Endometrial microvascular endothelial cells (primary cell): ENCODE results near the gene SLC41A2. TPM values are rescaled to one million over a fixed set of nuclear protein-coding genes. Genes with fewer than 3 reads are reported as not detected.
"Not testable (repeated sequence)": the region's sequence is repeated elsewhere in the genome, so short reads cannot be mapped to it uniquely, and the experiment has no call there.

Experiments
- in situ Hi-C: cut with HindIII; loops from 2 replicates; pipeline ENCODE4 v1.10.0; 2017; ENCODE audit warnings: low sequenced_read_pairs, low pct_unique_long_range_greater_than_20kb; ENCODE audit errors: inconsistent ontology term
- total RNA-seq: library from RNA; depleted of rRNA; stranded (reverse); fragments of >200 nt; gene quantifications from one replicate; pipeline ENCODE4 v1.2.3, GENCODE V29; 2015; ENCODE audit errors: inconsistent ontology term

The SLC41A2 gene, protein sequence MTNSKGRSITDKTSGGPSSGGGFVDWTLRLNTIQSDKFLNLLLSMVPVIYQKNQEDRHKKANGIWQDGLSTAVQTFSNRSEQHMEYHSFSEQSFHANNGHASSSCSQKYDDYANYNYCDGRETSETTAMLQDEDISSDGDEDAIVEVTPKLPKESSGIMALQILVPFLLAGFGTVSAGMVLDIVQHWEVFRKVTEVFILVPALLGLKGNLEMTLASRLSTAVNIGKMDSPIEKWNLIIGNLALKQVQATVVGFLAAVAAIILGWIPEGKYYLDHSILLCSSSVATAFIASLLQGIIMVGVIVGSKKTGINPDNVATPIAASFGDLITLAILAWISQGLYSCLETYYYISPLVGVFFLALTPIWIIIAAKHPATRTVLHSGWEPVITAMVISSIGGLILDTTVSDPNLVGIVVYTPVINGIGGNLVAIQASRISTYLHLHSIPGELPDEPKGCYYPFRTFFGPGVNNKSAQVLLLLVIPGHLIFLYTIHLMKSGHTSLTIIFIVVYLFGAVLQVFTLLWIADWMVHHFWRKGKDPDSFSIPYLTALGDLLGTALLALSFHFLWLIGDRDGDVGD
- 12.5 TPM for total RNA-seq

DNA sequence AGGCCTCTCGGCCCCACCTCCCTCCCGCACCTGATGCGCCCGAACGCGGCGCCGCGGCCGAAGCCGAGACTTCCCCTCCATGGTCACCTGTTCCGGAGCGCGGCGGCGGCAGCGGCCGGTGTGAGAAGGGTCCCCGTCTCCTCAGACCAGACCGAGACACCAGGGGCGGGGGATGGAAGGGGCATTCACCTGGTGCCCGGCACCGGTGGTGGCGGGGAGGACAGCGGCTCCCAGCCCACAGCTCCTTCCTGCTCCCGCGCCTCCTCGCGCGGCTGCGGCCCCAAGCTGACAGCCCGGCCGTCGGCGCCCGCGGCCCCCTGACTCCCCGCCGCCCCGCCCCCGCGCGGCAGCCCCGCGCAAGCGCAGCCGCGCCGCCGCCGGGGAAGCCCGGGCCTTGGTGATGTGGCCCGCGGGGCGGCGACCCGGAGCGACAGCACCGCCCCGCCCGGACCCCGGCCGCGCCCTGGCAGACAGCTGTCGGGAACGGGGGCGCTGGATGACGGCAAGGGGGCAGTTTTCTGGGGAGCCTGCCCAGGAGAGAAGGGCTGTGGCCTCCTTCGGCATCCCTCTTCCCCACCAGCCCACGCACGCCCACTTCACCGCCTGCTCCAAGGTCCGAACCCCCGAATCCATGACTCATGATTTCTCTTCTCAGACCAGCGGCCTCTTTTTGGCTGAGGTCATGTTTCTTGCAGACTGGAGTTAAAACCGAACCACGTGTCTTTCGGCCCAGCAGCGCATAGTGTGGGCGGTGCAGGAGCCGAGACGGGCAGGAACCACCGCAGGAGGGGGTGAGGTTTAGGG is at the start of gene SLC41A2:
Gene SLC41A2 (minus strand): TSS at position 290 of the 804 bp plus-strand sequence. CDS start 29,763 bp downstream, outside the sequence.
- in situ Hi-C loops, result no loop called here

- in situ Hi-C loops, result no loop called here
Observed at GRCh38 chr12:105001476-105001875, 43.4 kb upstream of the SLC41A2 start.

DNA sequence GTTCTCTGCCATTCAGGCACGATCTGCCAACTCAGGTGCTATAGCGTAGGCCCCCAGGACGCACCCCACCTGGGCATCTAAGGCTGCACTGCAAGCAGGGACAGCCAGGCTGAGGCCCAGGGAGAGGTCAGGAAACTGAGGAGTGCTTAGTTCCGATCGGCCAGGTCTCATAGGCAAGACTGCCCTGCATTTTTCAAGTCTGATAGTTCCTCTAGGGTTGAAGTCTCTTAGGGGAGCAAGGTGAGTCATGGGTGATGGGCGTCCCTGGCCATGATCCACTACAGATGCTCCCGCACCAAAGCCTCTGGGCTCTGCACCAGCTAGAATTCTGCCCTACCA is 41.2 kb upstream of the SLC41A2 start:
- in situ Hi-C loops, result no loop called here

- in situ Hi-C loops, result no loop called here
Observed at GRCh38 chr12:104998423-104999346, 40.6 kb upstream of the SLC41A2 start.

- in situ Hi-C loops, result no loop called here
Observed at GRCh38 chr12:104997541-104997940, 39.5 kb upstream of the SLC41A2 start.

DNA sequence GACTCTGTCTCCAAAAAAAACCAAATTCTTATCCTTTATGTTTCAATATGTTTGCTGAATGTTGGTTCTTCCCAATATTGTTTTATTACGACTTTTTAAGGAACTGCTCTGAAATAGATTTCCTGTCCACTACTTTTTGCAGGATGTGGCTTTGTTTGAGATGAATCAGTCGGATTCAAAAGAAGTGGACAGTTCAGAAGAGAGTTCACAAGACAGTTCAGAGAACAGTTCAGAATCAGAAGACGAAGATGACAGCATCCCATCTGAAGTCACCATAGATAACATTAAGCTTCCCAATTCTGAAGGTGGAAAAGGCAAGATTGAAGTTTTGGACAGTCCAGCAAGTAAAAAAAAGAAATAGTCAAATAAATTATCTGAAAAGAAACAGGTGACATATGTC is 36.2 kb upstream of the SLC41A2 start:
- in situ Hi-C loops, result no loop called here

GRCh38 chr12:104991565-104992128 is 33.6 kb upstream of the SLC41A2 start:
- in situ Hi-C loops, result no loop called here

GRCh38 chr12:104990950-104991349 is 32.9 kb upstream of the SLC41A2 start:
- in situ Hi-C loops, result no loop called here

- in situ Hi-C loops, result no loop called here
Observed at GRCh38 chr12:104986022-104986941, 28.2 kb upstream of the SLC41A2 start, which contains the start of gene NOPCHAP1. TSS of gene NOPCHAP1 (plus strand) at chr12:104986316. CDS start at chr12:104986353, 37 bp downstream.

DNA sequence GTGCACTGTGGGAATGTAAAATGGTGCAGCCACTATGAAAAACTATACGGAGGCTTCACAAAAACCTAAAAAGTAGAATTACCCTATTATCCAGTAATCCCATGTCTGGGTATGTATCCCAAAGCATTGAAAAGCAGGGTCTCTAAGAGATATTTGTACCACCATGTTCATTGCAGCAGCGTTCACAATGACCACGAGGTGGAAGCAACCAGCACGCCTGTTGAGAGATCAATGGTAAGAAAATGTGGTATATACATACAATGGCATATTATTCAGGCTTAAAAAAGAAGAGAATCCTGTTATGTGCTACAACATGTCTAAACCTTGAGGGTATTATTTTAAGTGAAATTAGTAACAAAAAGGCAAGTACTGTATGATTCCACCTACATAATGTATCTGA is 27.1 kb upstream of the SLC41A2 start:
- in situ Hi-C loops, result no loop called here

- in situ Hi-C loops, result not testable (repeated sequence)
Observed at GRCh38 chr12:104977688-104978087, 19.6 kb upstream of the SLC41A2 start.

DNA sequence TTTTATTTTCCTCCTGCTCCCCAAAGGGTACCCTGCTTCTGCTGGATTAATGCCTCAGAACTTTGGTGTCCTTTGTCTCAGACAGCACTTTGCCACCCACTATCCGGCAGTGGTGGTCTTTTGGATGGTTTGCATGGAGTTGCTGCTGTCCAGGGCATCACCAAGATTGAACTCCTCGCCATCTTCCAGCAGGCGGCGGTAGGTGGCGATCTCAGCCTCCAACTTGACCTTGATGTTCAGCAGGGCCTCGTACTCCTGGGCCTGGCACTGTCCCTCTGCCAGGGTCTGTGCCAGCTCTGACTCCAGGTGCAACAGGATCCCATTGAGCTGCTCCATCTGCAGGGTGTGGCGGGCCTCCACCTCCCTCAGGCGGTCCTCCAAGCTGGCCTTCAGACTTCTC is 18.6 kb upstream of the SLC41A2 start:
- in situ Hi-C loops, result no loop called here

GRCh38 chr12:104975587-104976343 is 17.7 kb upstream of the SLC41A2 start:
- in situ Hi-C loops, result no loop called here

DNA sequence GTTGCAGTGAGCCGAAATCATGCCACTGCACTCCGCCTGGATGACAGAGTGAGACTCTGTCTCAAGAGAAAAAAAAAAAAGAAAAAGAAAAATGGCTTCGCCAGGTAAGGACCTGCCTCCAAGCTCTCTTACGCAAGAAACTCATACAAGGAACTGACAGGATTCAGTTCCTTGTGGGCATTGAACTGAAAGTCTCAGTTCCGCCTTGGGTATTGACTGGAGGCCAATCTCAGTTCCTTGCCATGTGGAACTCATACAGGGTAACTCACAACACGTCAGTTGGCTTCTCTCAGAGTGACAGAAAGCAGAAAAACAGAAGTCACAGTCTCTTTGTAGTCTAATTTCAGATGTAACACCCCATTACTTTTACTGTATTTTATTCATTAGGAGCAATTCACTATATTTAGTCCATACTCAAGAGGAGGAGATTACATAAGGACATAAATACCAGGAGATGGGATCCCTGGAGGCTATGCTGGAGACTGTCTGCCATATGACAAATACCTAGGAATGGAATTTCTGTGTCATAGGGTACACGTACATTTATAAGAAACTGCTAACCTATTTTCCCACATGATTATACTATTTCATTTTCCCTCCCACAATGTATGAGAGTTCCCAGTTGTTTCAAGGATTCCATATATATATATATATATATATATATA is 16.7 kb upstream of the SLC41A2 start:
- in situ Hi-C loops, result no loop called here

GRCh38 chr12:104973250-104973649 is 15.2 kb upstream of the SLC41A2 start:
- in situ Hi-C loops, result no loop called here

GRCh38 chr12:104971306-104971705 is 13.2 kb upstream of the SLC41A2 start:
- in situ Hi-C loops, result no loop called here
